ENCODE data around the gene MTHFD2L. TPM values are rescaled to one million over a fixed set of nuclear protein-coding genes. Genes with fewer than 3 reads are reported as not detected.

The MTHFD2L gene
- total and polyA plus RNA-seq, 7 donors: 6.8 to 27.1 (median 16.2) TPM

DNA sequence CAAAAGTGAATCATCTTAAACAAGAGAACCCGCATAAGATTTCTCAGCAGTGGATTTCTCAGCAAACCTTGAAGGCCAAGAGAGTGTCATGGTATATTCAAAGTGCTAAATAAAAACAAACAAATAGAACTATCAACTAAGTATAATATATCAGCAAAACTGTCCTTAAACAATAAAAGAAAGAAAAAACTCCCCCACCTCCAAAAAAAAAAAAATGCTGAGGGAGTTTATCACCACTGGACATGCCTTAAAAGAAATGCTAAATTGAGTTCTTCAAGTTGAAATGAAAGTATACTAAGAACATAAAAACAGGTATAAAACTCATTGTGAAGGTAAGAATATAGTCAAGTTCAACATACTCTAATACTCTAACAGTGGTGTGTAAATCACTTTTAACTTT lies 96.5 kb downstream of the MTHFD2L start:
- WGBS, 2 donors: 97% methylated on average over 1 of the region's 1 CpG
- Histone ChIP-seq H3K4me3 (no peak overlapping the region), H3K9me3 (peaks cover 0 to 4% (median 0%) of the 10 kb centered on the region in 4 donors), H3K4me1 (peaks cover 0 to 4% (median 0%) of the 10 kb centered on the region in 4 donors), H3K27ac (no peak overlapping the region), H3K27me3 (no peaks in the 10 kb centered on the region), H3K36me3 (no peaks in the 10 kb centered on the region)
- TF ChIP-seq POLR2AphosphoS5 (IDR thresholded peaks at IDR 0.05): no peak
- no peak for TF ChIP-seq EP300 (IDR thresholded peaks at IDR 0.05)
- no peak for TF ChIP-seq POLR2A (IDR thresholded peaks at IDR 0.05)
- TF ChIP-seq, protein P1, sequence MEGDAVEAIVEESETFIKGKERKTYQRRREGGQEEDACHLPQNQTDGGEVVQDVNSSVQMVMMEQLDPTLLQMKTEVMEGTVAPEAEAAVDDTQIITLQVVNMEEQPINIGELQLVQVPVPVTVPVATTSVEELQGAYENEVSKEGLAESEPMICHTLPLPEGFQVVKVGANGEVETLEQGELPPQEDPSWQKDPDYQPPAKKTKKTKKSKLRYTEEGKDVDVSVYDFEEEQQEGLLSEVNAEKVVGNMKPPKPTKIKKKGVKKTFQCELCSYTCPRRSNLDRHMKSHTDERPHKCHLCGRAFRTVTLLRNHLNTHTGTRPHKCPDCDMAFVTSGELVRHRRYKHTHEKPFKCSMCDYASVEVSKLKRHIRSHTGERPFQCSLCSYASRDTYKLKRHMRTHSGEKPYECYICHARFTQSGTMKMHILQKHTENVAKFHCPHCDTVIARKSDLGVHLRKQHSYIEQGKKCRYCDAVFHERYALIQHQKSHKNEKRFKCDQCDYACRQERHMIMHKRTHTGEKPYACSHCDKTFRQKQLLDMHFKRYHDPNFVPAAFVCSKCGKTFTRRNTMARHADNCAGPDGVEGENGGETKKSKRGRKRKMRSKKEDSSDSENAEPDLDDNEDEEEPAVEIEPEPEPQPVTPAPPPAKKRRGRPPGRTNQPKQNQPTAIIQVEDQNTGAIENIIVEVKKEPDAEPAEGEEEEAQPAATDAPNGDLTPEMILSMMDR (IDR thresholded peaks at IDR 0.05): no peak
- no peak for DNase-seq
- intact Hi-C loops (cut with DNase I): no loop called here

- no peak for DNase-seq
- Histone ChIP-seq H3K36me3 (no peaks in the 10 kb centered on the region), H3K4me1 (peaks cover 0 to 4% (median 0%) of the 10 kb centered on the region in 4 donors), H3K4me3 (no peak overlapping the region), H3K27ac (no peak overlapping the region), H3K27me3 (no peaks in the 10 kb centered on the region), H3K9me3 (peaks cover 0 to 4% (median 0%) of the 10 kb centered on the region in 4 donors)
- 94 to 96% methylated on average over 1 of the region's 1 CpG for WGBS, 2 donors
- intact Hi-C loops (cut with DNase I): no loop called here
- TF ChIP-seq POLR2A (IDR thresholded peaks at IDR 0.05): no peak
- TF ChIP-seq EP300 (IDR thresholded peaks at IDR 0.05): no peak
- no peak for TF ChIP-seq POLR2AphosphoS5 (IDR thresholded peaks at IDR 0.05)
- TF ChIP-seq, protein P1 (IDR thresholded peaks at IDR 0.05): no peak
These were observed 97.2 kb downstream of the MTHFD2L start for GRCh38 chr4:74255096-74255495.

- no peak for DNase-seq
- no peak overlapping the region for H3K27ac ChIP-seq
These were observed 101.0 kb downstream of the MTHFD2L start for GRCh38 chr4:74258963-74259362.

DNA sequence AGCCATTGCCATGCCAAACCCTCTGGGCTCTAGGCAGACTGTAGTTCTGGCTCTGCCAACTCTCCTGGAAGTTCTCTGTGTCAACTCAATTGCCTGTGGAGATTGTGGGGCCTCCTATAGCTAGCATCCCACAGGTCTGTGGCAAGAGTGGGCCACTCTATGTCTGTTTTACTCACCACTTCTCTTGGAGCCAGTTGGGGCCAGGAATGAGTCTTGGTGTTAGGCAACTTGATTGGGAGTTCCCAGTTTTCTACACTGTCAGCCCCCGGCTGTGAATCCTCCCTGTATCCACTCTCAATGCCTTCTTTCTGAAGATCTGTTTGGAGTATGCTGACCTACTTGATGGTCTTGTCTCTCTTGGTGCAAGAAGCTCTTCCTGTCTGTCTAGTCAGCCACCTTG lies 102.1 kb downstream of the MTHFD2L start:
- Histone ChIP-seq H3K27me3 (no peaks in the 10 kb centered on the region), H3K4me1 (peaks cover 0 to 4% (median 0%) of the 10 kb centered on the region in 4 donors), H3K36me3 (no peaks in the 10 kb centered on the region), H3K27ac (no peak overlapping the region), H3K4me3 (no peak overlapping the region), H3K9me3 (no peaks in the 10 kb centered on the region)
- no peak for DNase-seq
- 94 to 100% methylated on average over 1 of the region's 1 CpG for WGBS, 2 donors
- intact Hi-C loops (cut with DNase I): no loop called here
- no peak for TF ChIP-seq POLR2A (IDR thresholded peaks at IDR 0.05)
- no peak for TF ChIP-seq EP300 (IDR thresholded peaks at IDR 0.05)
- TF ChIP-seq, protein P1 (IDR thresholded peaks at IDR 0.05): no peak
- no peak for TF ChIP-seq POLR2AphosphoS5 (IDR thresholded peaks at IDR 0.05)

More at GRCh38 chr4:74258963-74259362, 101.0 kb downstream of the MTHFD2L start:
- no peaks in the 10 kb centered on the region for H3K9me3 ChIP-seq
- no peaks in the 10 kb centered on the region for H3K27me3 ChIP-seq
- WGBS, 2 donors: 33 to 75% methylated on average over 1 of the region's 1 CpG
- no peaks in the 10 kb centered on the region for H3K36me3 ChIP-seq
- H3K4me3 ChIP-seq: no peak overlapping the region
- intact Hi-C loops (cut with DNase I): no loop called here
- TF ChIP-seq POLR2AphosphoS5 (IDR thresholded peaks at IDR 0.05) (no peak), EP300 (IDR thresholded peaks at IDR 0.05) (no peak)
- H3K4me1 ChIP-seq: peaks cover 0 to 4% (median 0%) of the 10 kb centered on the region in 4 donors

GRCh38 chr4:74262522-74262921 lies 104.6 kb downstream of the MTHFD2L start:
- Histone ChIP-seq H3K36me3 (no peaks in the 10 kb centered on the region), H3K9me3 (no peaks in the 10 kb centered on the region), H3K27ac (no peak overlapping the region), H3K27me3 (no peaks in the 10 kb centered on the region), H3K4me1 (peaks cover 0 to 4% (median 0%) of the 10 kb centered on the region in 4 donors), H3K4me3 (no peak overlapping the region)
- intact Hi-C loops (cut with DNase I): no loop called here
- TF ChIP-seq, protein P1 (IDR thresholded peaks at IDR 0.05): no peak
- TF ChIP-seq EP300 (IDR thresholded peaks at IDR 0.05) (no peak), POLR2A (IDR thresholded peaks at IDR 0.05) (no peak), POLR2AphosphoS5 (IDR thresholded peaks at IDR 0.05) (no peak)
- no peak for DNase-seq
